Epithelial cell of proximal tubule (primary cell): ENCODE measurements around the gene GOLGA1. TPM values are rescaled to one million over a fixed set of nuclear protein-coding genes. Genes with fewer than 3 reads are reported as not detected.

Experiments used
- DNase-seq: peaks from one replicate; pipeline ENCODE4 v3.0.0-alpha.2; 2011; ENCODE audit warnings: low read depth
- H3K4me3 ChIP-seq: 2 replicates; pipeline ENCODE4 v1.5.1; 2011; ENCODE audit warnings: low read depth, mild to moderate bottlenecking, low read length
- CTCF ChIP-seq: conservative IDR thresholded peaks from 2 replicates; pipeline ENCODE4 v1.5.1; 2012; ENCODE audit warnings: low read depth, mild to moderate bottlenecking, low read length
- total RNA-seq: library from RNA; depleted of rRNA; stranded (reverse); fragments of >200 nt; gene quantifications from 2 replicates; pipeline ENCODE4 v1.2.3, GENCODE V29; 2015

Gene GOLGA1
- total RNA-seq, 1 donor from 2014 or later = 26.0 TPM

GRCh38 chr9:124869466-124869985, 71.4 kb downstream of the GOLGA1 start:
- TF ChIP-seq CTCF = no peak
- peak overlapping the region; percentile 92 for H3K4me3 ChIP-seq
- no peak for DNase-seq

- no peak for DNase-seq
- peak overlapping the region; percentile 92 for H3K4me3 ChIP-seq
Measured at GRCh38 chr9:124868511-124869465, 72.1 kb downstream of the GOLGA1 start.

GRCh38 chr9:124863371-124863871, 77.5 kb downstream of the GOLGA1 start:
- DNase-seq = no peak
- TF ChIP-seq CTCF = no peak
- H3K4me3 ChIP-seq = no peak overlapping the region

More at GRCh38 chr9:124868511-124869465, 72.1 kb downstream of the GOLGA1 start:
- TF ChIP-seq CTCF = peak; percentile 39

GRCh38 chr9:124861342-124862229, 79.3 kb downstream of the GOLGA1 start, which contains the start of the genes ARPC5L and RPL35:
Gene ARPC5L (plus strand): TSS chr9:124862130. CDS start chr9:124869291, 7,161 bp downstream.
Gene RPL35 (minus strand): TSS chr9:124861957. CDS start chr9:124861912, 45 bp downstream.
- no peak for DNase-seq
- peak; percentile 43 for TF ChIP-seq CTCF
- H3K4me3 ChIP-seq = peak within 1 kb of the TSS; percentile 90

GRCh38 chr9:124860582-124861341, 80.1 kb downstream of the GOLGA1 start:
- DNase-seq = no peak
- peak overlapping the region; percentile 90 for H3K4me3 ChIP-seq
- TF ChIP-seq CTCF = no peak
